Left renal cortex interstitium (tissue), 4 donors: Measurements from ENCODE around the gene RPS21. TPM values are rescaled to one million over a fixed set of nuclear protein-coding genes. Genes with fewer than 3 reads are reported as not detected.
"Not testable (repeated sequence)": the region's sequence is repeated elsewhere in the genome, so short reads cannot be mapped to it uniquely, and the experiment has no call there.

ENCODE experiments used
- DNase-seq, 4 donors: peaks; one replicate each; pipeline ENCODE4 v3.0.0-alpha.2; 2013; ENCODE audit warnings: low read depth in 4 of 4, low spot score in 2 of 4, missing footprints in 1 of 4
- polyA plus RNA-seq, 4 donors: library from polyadenylated mRNA; unstranded; fragments of 120-200 nt; gene quantifications; one replicate each; pipeline ENCODE4 v1.2.1, GENCODE V29; 2013; ENCODE audit not compliant: insufficient read length in 4 of 4

The RPS21 gene
- polyA plus RNA-seq, 4 donors = 820 to 1,197 (median 904) TPM

DNA sequence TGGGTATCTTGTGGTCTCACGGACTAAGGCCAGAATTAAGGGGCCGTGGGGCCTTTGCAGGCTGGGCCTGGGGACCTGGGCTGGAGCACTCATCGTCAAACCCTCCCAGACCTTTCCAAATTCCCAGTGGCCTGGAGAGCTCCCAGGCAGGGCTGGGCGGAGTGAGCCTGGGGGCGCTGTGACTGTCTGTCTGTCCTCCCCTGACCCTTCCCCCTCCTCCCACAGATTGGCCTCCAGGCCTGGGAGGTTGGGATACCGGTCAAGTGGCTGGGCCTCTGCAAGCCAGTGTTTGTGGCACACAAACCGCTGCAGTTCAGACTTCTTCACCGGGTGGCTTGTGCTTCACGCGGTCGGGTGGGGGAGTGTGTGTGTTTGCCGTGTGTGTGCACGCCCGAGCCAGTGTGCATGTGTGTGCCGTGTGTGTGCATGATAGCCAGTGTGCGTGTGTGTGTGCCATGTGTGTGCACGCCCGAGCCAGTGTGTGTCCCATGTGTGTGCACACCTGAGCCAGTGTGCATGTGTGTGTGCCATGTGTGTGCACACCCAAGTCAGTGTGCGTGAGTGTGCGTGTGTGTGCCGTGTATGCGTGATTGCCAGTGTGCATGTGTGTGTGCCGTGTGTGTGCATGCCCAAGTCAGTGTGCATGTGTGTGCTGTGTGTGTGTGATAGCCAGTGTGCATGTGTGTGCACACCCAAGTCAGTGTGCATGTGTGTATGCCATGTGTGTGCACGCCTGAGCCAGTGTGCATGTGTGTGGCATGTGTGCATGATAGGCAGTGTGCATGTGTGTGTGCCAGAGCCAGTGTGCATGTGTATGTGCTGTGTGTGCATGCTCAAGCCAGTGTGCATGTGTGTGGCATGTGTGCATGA is 34.2 kb downstream of the RPS21 start:
- no peak for DNase-seq

DNA sequence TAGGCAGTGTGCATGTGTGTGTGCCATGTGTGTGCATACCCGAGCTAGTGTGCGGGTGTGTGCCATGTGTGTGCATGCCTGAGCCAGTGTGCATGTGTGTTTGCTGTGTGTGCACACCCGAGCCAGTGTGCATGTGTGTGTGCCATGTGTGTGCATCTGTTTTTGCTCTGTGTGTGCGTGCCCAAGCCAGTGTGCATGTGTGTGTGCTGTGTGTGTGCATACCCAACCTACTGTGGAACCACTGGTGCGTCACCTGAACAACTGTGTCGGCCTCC is 34.8 kb downstream of the RPS21 start:
- no peak for DNase-seq

DNA sequence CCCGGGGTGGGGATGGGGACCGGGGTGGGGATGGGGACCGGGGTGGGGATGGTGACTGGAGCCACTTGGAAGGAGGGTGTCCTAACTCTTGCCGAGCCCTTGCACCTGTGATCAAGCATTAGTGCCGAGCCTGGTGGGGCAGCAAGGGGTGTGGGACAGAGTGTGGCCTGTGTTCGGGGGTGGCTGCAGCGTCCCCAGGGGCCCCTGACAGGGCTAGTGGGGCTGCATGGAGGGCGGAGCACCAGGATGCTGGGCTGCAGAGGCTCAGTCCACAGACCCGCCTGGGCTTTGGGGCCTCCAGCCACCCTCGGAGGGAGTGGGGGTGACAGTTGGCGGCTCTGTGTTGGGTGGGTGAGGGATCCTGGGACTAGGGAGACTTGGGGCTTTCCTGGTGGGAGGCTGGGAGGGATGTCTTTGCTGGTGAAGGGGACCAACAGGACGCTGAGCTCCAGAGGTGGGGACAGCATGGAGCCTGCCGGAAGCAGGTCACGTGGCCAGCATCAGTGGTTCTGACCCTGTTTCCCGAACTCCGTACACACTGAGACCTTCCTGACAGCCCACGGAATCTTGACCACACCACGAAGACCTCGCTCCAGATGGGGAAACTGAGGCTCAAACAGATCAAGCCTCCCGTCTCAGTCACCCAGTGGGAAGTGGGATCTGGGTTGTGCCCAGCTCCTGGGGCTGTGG is 35.9 kb downstream of the RPS21 start:
- no peak for DNase-seq

- DNase-seq = no peak
Observed at GRCh38 chr20:62423326-62423706, 36.4 kb downstream of the RPS21 start.

GRCh38 chr20:62424249-62425107 is 37.6 kb downstream of the RPS21 start:
- DNase-seq = no peak

GRCh38 chr20:62425281-62426058 is 38.6 kb downstream of the RPS21 start:
- DNase-seq = no peak

- not testable (repeated sequence) for DNase-seq
Observed at GRCh38 chr20:62426059-62426348, 39.1 kb downstream of the RPS21 start.

DNA sequence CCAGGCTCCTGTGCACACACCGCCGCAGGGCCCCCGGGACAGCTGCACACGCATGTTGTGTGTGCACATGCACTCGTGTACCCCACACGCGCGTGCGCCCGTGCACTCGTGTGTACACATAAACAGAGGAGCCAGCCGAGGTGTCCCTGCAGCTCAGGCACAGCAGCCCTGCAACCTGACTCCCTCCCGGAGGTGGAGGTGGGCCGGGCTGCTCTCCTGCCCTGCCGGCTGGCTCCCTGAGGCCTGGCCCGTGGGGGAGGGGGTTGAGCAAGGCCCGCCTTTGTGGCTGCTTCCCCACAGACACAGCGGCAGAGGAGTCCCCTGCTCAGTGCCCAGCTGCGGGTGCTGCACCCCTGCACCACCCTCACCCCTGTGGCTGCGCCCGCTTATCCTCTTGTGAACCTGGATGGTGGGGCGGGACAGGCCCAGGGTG is 39.8 kb downstream of the RPS21 start:
- DNase-seq = no peak

DNA sequence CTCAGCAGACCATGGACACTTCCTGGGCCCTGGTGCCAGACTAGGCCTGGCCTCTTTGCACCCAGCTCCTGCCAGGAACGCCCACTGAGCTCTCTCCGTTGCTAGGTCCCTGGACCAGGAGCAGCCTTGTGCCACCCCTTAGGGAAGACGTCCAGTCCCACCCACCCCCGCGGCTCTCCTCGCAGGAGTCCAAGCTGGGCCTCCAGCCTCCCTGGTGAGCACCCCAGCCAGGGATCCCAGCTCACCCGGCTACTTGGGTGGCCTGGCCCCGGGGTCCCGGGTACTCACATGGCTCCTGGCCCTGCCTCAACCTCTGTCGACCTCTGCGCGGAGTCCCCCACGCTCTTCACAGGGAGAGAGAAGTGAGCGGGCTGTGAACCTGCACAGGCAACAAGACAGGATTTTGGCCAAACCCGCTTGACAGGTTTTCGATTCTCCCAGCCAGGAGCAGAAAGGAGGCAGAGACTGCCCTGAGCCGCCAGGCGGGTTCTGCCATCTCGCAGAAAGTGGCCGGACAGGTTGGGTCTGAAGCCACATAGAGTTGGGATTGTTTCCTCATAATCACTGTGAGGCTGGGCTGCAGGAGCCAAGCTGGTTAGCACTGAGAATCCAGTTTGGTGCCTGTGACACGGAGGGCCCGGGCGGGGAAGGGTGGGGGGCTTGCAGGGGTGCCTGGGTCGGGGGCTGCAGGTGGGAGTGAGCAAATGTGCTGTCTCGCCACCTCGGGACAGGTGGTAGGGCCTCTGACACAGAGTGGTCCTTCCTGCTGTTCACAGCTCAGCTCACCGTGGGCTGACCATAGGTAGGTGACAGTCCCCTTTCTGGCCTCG is 40.5 kb downstream of the RPS21 start, which contains the start of gene RBBP8NL:
Gene RBBP8NL (minus strand): TSS at position 368 of the 830 bp plus-strand sequence. CDS start 7,892 bp downstream, outside the sequence.
- DNase-seq = peak in 3 of 4 donors; percentile 50 to 75 (median 58)

GRCh38 chr20:62428002-62428372 is 41.1 kb downstream of the RPS21 start:
- no peak for DNase-seq

DNA sequence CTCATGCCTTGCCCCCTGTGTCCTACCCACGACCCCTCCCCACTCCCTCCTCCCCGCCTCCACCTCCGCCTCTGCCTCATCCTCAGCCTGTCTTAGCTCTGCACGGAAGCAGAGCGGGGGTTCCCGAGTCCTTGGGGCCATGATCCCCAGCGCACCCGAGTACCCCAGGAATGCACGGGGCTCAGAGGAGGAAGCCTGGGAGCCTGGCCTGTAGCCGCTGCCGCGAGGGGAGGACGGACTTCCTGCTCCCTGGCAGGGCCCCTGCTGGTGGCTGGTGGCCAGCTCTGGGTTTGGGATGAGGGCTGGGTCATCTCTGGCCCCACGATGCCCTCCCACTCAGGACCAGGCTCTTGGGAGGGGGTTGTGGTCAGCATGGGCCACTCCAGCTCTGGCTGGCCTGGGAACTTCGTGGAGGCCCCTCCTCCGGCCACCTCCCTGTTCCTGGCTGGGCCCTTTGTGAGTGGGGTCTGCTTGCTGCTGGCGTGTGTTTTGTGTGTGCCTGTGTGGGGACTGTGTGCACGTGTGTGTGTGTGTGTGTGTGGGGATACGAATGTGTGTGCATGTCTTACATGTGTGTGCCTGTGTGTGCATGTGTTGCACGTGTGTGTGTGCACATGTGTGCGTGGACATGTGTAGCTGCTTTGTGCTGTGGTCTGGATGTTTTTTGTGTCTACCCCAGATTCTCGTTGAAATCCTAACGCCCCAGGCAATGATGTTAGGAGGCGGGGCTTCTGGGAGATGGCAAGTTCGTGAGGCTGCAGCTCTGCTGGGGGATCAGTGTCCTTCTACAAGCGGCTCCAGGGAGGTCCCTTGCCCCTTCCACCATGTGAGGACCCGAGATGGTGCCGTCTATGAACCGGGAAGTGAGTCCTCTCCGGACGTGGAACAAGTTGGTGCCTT is 41.7 kb downstream of the RPS21 start:
- DNase-seq = no peak

- no peak for DNase-seq
Observed at GRCh38 chr20:62429455-62430310, 42.8 kb downstream of the RPS21 start.

GRCh38 chr20:62430311-62430853 is 43.5 kb downstream of the RPS21 start:
- DNase-seq = no peak

DNA sequence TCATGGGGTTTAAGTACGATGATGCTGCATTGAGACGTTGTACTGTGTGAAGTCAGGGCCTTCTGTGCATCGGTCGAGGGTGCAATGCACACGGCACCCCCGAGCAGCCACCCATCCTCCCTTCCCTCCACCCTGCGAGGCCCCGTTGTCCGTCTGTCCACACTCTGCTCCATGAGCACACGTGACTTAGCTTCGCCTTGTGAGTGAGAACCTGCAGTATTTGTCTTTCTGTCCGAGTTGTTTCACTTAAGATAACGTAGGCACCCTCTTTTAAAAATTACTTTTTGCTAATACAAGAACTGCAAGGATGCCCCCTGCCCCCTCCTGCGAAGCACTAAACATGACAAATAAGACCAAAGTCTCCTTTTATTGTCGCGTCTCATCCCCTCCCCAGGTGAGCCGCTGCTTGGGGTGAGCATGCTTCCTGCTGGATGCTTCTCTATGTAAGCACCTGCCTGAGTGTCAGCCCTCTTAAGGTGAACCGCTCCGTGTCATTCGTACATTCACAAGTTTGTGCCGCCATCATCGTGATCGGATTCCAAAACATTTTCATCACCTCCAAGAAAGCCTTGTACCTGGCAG is 44.1 kb downstream of the RPS21 start:
- no peak for DNase-seq

- no peak for DNase-seq
Observed at GRCh38 chr20:62433658-62434497, 47.0 kb downstream of the RPS21 start.

- DNase-seq = no peak
Observed at GRCh38 chr20:62436692-62437091, 49.8 kb downstream of the RPS21 start.
